ENCODE measurements around the gene JPH2.

Gene JPH2

GRCh38 chr20:44125332-44126127, 61.5 kb downstream of the JPH2 start:
- DNase-seq (ENCODE audit: low read depth) = no peak

GRCh38 chr20:44123874-44124535, 63.0 kb downstream of the JPH2 start:
- DNase-seq (ENCODE audit: low read depth) = no peak

- DNase-seq (ENCODE audit: low read depth) = no peak
Observed at GRCh38 chr20:44123251-44123650, 63.7 kb downstream of the JPH2 start.

- DNase-seq (ENCODE audit: low read depth) = no peak
Observed at GRCh38 chr20:44120676-44121425, 66.1 kb downstream of the JPH2 start.

- DNase-seq (ENCODE audit: low read depth) = no peak
Observed at GRCh38 chr20:44118185-44119033, 68.6 kb downstream of the JPH2 start.

- no peak for DNase-seq (ENCODE audit: low read depth)
Observed at GRCh38 chr20:44117296-44118184, 69.4 kb downstream of the JPH2 start.

- no peak for DNase-seq (ENCODE audit: low read depth)
Observed at GRCh38 chr20:44115762-44116644, 71.0 kb downstream of the JPH2 start.

- DNase-seq (ENCODE audit: low read depth) = no peak
Observed at GRCh38 chr20:44115181-44115580, 71.8 kb downstream of the JPH2 start.

- no peak for DNase-seq (ENCODE audit: low read depth)
Observed at GRCh38 chr20:44113618-44114376, 73.2 kb downstream of the JPH2 start.

- DNase-seq (ENCODE audit: low read depth) = no peak
Observed at GRCh38 chr20:44112889-44113617, 73.9 kb downstream of the JPH2 start.

- no peak for DNase-seq (ENCODE audit: low read depth)
Observed at GRCh38 chr20:44112456-44112855, 74.5 kb downstream of the JPH2 start.

GRCh38 chr20:44111712-44112335, 75.2 kb downstream of the JPH2 start:
- DNase-seq (ENCODE audit: low read depth) = no peak

- DNase-seq (ENCODE audit: low read depth) = no peak
Observed at GRCh38 chr20:44110816-44111568, 76.0 kb downstream of the JPH2 start.

- DNase-seq (ENCODE audit: low read depth) = no peak
Observed at GRCh38 chr20:44109951-44110361, 77.0 kb downstream of the JPH2 start.

- no peak for DNase-seq (ENCODE audit: low read depth)
Observed at GRCh38 chr20:44106615-44107014, 80.4 kb downstream of the JPH2 start.

- no peak for DNase-seq (ENCODE audit: low read depth)
Observed at GRCh38 chr20:44104798-44105517, 82.0 kb downstream of the JPH2 start.

- no peak for DNase-seq (ENCODE audit: low read depth)
Observed at GRCh38 chr20:44102582-44102981, 84.4 kb downstream of the JPH2 start.
